RWPE2 (cell line): ENCODE measurements around the gene BCL2L11.

Experiments used
- ATAC-seq: fragments of 200-7000 bp; cut with Tn5 transposase; 3 replicates; pipeline ENCODE4 v1.9.1; 2021; ENCODE audit warnings: low read depth
- DNase-seq: peaks from one replicate; pipeline ENCODE4 v3.0.0-alpha.2; 2020; ENCODE audit warnings: low spot score
- H3K27ac ChIP-seq: fragments of 450-650 bp; 2 replicates; pipeline ENCODE4 v1.5.1; 2017; ENCODE audit warnings: mild to moderate bottlenecking; ENCODE audit not compliant: poor library complexity, severe bottlenecking
- H3K27me3 ChIP-seq: fragments of 250-450 bp; sonication (Bioruptor Pico); 2 replicates; pipeline ENCODE4 v1.5.1; 2021; ENCODE audit warnings: mild to moderate bottlenecking, moderate library complexity; ENCODE audit not compliant: insufficient read depth, poor library complexity, severe bottlenecking
- H3K36me3 ChIP-seq: fragments of 250-450 bp; sonication (Bioruptor Pico); 2 replicates; pipeline ENCODE4 v1.5.1; 2020; ENCODE audit warnings: low read depth, mild to moderate bottlenecking, moderate library complexity
- H3K4me1 ChIP-seq: fragments of 250-450 bp; sonication (Bioruptor Pico); 2 replicates; pipeline ENCODE4 v1.5.1; 2021; ENCODE audit warnings: mild to moderate bottlenecking, moderate library complexity; ENCODE audit not compliant: insufficient read depth, poor library complexity, severe bottlenecking
- H3K4me3 ChIP-seq: fragments of 250-450 bp; sonication (Bioruptor Pico); 2 replicates; pipeline ENCODE4 v1.5.1; 2021; ENCODE audit warnings: mild to moderate bottlenecking, moderate library complexity; ENCODE audit not compliant: severe bottlenecking
- H3K9me3 ChIP-seq: fragments of 250-450 bp; sonication (Bioruptor Pico); 2 replicates; pipeline ENCODE4 v1.5.1; 2021; ENCODE audit warnings: mild to moderate bottlenecking, moderate library complexity; ENCODE audit not compliant: severe bottlenecking
- TF ChIP-seq, protein P1 (sequence below): fragments of 450-650 bp; IDR thresholded peaks from one replicate; pipeline ENCODE4 v1.5.1; 2017; ENCODE audit warnings: mild to moderate bottlenecking, moderate library complexity; ENCODE audit not compliant: poor library complexity, severe bottlenecking

BCL2L11 gene

DNA sequence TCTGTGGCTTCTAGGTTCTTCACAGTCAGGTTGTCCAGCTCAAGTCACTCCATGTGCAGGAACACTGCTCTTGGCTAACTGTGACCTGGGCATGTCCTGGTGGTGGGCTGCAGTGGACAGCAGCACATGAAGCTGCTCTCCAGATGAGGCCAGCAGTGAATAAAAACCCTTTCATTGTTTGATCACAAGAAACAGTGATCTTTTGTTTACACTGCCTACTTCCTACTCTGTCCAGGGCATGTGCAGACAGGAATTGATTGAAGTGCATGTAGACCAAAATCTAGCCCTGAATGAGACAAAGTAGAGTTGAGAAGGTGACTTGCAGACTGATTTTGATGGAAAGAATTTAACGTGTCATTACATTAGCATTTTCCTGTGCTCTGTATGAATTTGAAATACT is 34.9 kb downstream of the BCL2L11 start:
- ATAC-seq (peak; percentile 89), DNase-seq (no peak)
- H3K4me1 ChIP-seq = peaks cover 10% of the 10 kb centered on the region
- peaks cover 12% of the 10 kb centered on the region for H3K36me3 ChIP-seq
- peak overlapping the region; percentile 36 for H3K27ac ChIP-seq
- no peaks in the 10 kb centered on the region for H3K27me3 ChIP-seq
- H3K4me3 ChIP-seq = no peak overlapping the region
- TF ChIP-seq, protein P1, sequence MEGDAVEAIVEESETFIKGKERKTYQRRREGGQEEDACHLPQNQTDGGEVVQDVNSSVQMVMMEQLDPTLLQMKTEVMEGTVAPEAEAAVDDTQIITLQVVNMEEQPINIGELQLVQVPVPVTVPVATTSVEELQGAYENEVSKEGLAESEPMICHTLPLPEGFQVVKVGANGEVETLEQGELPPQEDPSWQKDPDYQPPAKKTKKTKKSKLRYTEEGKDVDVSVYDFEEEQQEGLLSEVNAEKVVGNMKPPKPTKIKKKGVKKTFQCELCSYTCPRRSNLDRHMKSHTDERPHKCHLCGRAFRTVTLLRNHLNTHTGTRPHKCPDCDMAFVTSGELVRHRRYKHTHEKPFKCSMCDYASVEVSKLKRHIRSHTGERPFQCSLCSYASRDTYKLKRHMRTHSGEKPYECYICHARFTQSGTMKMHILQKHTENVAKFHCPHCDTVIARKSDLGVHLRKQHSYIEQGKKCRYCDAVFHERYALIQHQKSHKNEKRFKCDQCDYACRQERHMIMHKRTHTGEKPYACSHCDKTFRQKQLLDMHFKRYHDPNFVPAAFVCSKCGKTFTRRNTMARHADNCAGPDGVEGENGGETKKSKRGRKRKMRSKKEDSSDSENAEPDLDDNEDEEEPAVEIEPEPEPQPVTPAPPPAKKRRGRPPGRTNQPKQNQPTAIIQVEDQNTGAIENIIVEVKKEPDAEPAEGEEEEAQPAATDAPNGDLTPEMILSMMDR = no peak
- no peaks in the 10 kb centered on the region for H3K9me3 ChIP-seq

DNA sequence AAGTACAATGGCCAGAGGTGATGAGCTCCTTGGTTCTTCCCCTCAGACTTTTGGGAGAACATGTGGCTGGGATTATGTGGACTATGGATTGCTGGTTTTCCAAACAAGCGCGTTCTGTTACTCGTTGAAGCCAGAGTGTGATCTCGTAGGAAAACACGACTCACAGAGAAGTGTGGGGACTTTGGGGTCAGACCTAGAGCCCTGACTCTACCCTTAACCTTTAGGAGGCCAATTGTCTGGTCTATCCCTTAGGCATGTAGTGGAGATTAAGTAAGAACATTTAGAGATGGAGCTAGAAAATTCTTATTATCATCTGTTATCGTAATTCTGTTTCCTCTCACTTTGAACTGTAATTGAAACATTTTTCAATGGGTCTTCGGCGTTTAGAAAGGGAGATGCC is 35.8 kb downstream of the BCL2L11 start:
- H3K27me3 ChIP-seq = no peaks in the 10 kb centered on the region
- TF ChIP-seq, protein P1 = no peak
- H3K27ac ChIP-seq = peak overlapping the region; percentile 36
- peaks cover 15% of the 10 kb centered on the region for H3K4me1 ChIP-seq
- H3K9me3 ChIP-seq = no peaks in the 10 kb centered on the region
- no peak overlapping the region for H3K4me3 ChIP-seq
- DNase-seq (no peak), ATAC-seq (no peak)
- H3K36me3 ChIP-seq = peaks cover 6% of the 10 kb centered on the region; the same call in 1 of the 2 replicates

DNA sequence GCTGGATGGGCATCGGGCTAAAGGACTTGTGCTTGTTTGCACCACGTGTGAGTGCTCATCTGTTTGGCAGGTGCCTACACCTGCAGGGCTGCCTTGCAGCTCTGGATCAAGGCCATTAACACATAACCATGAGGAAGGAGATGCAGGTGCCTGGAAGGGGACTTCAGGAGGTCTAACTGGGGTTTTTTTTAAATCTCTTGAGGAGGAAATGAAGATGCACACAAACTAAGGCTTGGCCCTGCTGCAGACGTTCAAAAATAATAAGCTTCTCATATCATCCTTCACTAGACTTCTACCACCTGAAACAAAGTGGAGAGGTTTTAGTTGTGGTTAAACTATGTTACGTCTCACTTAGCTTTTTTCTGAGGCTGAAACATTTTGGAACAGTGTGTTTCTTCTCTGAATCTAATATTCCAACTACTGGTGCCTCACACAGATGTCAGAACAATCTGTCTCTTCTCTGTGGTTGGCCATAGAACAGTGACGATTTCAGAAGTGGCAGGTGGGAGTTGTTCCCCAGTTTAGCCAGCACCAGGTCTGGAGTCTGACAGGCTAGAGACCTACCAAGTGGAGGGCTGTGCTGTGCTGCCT is 36.5 kb downstream of the BCL2L11 start:
- ATAC-seq = no peak
- H3K36me3 ChIP-seq = no peaks in the 10 kb centered on the region; the same call in 1 of the 2 replicates
- no peak for DNase-seq

DNA sequence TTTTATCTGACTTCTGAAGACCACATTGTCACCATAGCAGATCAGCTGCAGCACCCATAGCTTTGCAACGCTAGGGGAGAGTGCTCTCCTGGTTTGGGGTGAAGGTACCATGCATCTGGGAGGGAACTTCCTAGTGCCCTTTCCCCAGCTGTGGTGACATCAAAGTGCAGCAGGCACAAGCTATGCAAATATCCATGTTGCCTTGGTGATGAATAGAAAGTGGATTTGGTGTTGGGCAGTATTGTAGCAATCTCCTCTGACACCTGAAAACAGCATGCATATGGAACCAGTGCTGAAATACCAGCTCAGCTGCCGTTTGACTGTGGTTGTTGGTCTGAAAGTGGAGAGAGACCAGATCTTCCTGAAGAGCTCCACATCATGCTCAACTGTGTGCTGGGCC is 37.1 kb downstream of the BCL2L11 start:
- Histone ChIP-seq H3K27me3 (no peaks in the 10 kb centered on the region), H3K4me1 (peaks cover 15% of the 10 kb centered on the region), H3K27ac (no peak overlapping the region), H3K9me3 (no peaks in the 10 kb centered on the region), H3K4me3 (no peak overlapping the region), H3K36me3 (no peaks in the 10 kb centered on the region)
- DNase-seq (no peak), ATAC-seq (no peak)
- TF ChIP-seq, protein P1 = no peak

More for the DNA sequence above, 36.5 kb downstream of the BCL2L11 start:
- Histone ChIP-seq H3K27ac (no peak overlapping the region), H3K27me3 (no peaks in the 10 kb centered on the region), H3K9me3 (no peaks in the 10 kb centered on the region), H3K4me3 (no peak overlapping the region), H3K4me1 (peaks cover 15% of the 10 kb centered on the region)
- TF ChIP-seq, protein P1 = no peak

DNA sequence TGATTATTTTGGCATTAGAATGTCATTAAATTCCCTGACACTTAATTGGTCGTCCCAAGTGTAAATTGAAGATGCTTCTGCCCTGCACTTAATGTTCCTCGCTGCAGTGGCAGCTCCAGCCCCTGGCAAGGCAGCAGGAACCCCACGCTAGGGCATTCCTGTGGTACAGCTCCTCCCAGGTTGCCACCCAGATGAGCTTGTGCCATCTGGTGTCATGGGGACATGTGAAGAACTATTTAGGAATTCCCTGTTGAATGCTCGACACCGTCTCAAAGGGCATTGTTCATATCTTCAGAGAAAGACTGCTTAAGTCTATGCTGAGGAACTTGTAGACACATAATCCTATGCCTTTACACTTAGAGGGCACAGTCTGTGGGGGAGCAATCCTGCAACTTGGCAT is 38.9 kb downstream of the BCL2L11 start:
- Histone ChIP-seq H3K36me3 (peaks cover 2% of the 10 kb centered on the region), H3K4me1 (peaks cover 15% of the 10 kb centered on the region), H3K27me3 (no peaks in the 10 kb centered on the region), H3K4me3 (no peak overlapping the region), H3K9me3 (no peaks in the 10 kb centered on the region), H3K27ac (no peak overlapping the region)
- ATAC-seq (no peak), DNase-seq (no peak)
- TF ChIP-seq, protein P1 = no peak
